CD4-positive, alpha-beta memory T cell (primary cell): ENCODE measurements around the gene GPR87. TPM values are rescaled to one million over a fixed set of nuclear protein-coding genes. Genes with fewer than 3 reads are reported as not detected.

Experiments
- CTCF ChIA-PET: fragments of 350-600 bp; sonication (Branson Sonifier 250); formaldehyde crosslinking; loops from one replicate; lab custom pipeline; 2021; ENCODE audit warnings: inconsistent platforms; ENCODE audit not compliant: partially characterized antibody; lab: Charles Lee
- POLR2A ChIA-PET: fragments of 350-600 bp; sonication (Branson Sonifier 250); formaldehyde crosslinking; loops from one replicate; lab custom pipeline; 2021; ENCODE audit not compliant: partially characterized antibody; lab: Charles Lee
- DNase-seq, 5 donors: peaks; one replicate each; pipeline versions ENCODE4 v3.0.0 to v3.0.0-alpha.2; 2020 to 2022; ENCODE audit warnings: mixed read lengths in 1 of 5
- H3K27ac ChIP-seq: one replicate; pipeline ENCODE4 v1.7.0; 2013; ENCODE audit warnings: low read depth, low read length
- H3K27me3 ChIP-seq: 2 replicates; pipeline ENCODE4 v1.7.0; 2013; ENCODE audit warnings: mild to moderate bottlenecking, low read length, moderate library complexity; ENCODE audit not compliant: insufficient read depth
- H3K36me3 ChIP-seq: 2 replicates; pipeline ENCODE4 v1.7.0; 2013; ENCODE audit warnings: mild to moderate bottlenecking, low read length, moderate library complexity; ENCODE audit not compliant: insufficient read depth
- H3K4me1 ChIP-seq: 2 replicates; pipeline ENCODE4 v1.7.0; 2013; ENCODE audit warnings: mild to moderate bottlenecking, low read length, moderate library complexity; ENCODE audit not compliant: insufficient read depth
- H3K4me3 ChIP-seq, 2 donors: one replicate each; pipeline ENCODE4 v1.7.0; 2013; ENCODE audit warnings: low read length in 2 of 2, mild to moderate bottlenecking in 1 of 2
- H3K9me3 ChIP-seq, 2 donors: one replicate each; pipeline ENCODE4 v1.7.0; 2013; ENCODE audit warnings: low read length in 2 of 2, control low read depth in 1 of 2; ENCODE audit not compliant: control insufficient read depth in 1 of 2
- H3K27ac Mint-ChIP-seq, 7 donors: one replicate each; pipeline ENCODE4 v1.8.0; 2020 to 2021; ENCODE audit warnings: mixed read lengths in 7 of 7, mild to moderate bottlenecking in 6 of 7, inconsistent platforms in 3 of 7, moderate library complexity in 3 of 7
- H3K27me3 Mint-ChIP-seq, 2 donors: one replicate each; pipeline ENCODE4 v1.8.0; 2020 to 2021; ENCODE audit warnings: mixed read lengths in 2 of 2
- H3K36me3 Mint-ChIP-seq, 2 donors: one replicate each; pipeline ENCODE4 v1.8.0; 2020 to 2021; ENCODE audit warnings: mixed read lengths in 2 of 2, inconsistent platforms in 1 of 2, mild to moderate bottlenecking in 1 of 2
- H3K4me1 Mint-ChIP-seq, 4 donors: one replicate each; pipeline ENCODE4 v1.8.0; 2020 to 2021; ENCODE audit warnings: mixed read lengths in 4 of 4, mild to moderate bottlenecking in 1 of 4
- H3K4me3 Mint-ChIP-seq, 8 donors: one replicate each; pipeline ENCODE4 v1.8.0; 2020 to 2021; ENCODE audit warnings: mixed read lengths in 8 of 8, mild to moderate bottlenecking in 7 of 8, moderate library complexity in 6 of 8, inconsistent platforms in 3 of 8
- H3K9me3 Mint-ChIP-seq, 8 donors: one replicate each; pipeline ENCODE4 v1.8.0; 2020 to 2021; ENCODE audit warnings: mixed read lengths in 8 of 8, mild to moderate bottlenecking in 5 of 8, inconsistent platforms in 3 of 8, moderate library complexity in 1 of 8
- intact Hi-C: fragments of 100-400 bp; cut with micrococcal nuclease; formaldehyde crosslinking; loops from one replicate; pipeline ENCODE4 v1.15.1; 2023
- polyA plus RNA-seq, 2 donors: library from polyadenylated mRNA; unstranded; fragments of 300-500 nt; fragmentation: Illumina TruSeq; gene quantifications; one replicate each; pipeline ENCODE4 v1.2.3, GENCODE V29; 2021
- total RNA-seq, 2 experiments: library from RNA; stranded (reverse); gene quantifications; one replicate each; pipeline ENCODE4 v1.2.3, GENCODE V29; 2021

Gene GPR87
- total and polyA plus RNA-seq, 4 experiments from 2014 or later = not detected

GRCh38 chr3:151318313-151318712 lies 1.7 kb upstream of the GPR87 start:
- H3K36me3 Mint-ChIP-seq = no peaks in the 10 kb centered on the region
- H3K27ac Mint-ChIP-seq = no peak overlapping the region
- Histone ChIP-seq H3K27ac (no peak overlapping the region), H3K27me3 (no peaks in the 10 kb centered on the region), H3K9me3 (no peaks in the 10 kb centered on the region), H3K4me1 (no peaks in the 10 kb centered on the region), H3K4me3 (no peak overlapping the region), H3K36me3 (no peaks in the 10 kb centered on the region)
- ChIA-PET POLR2A (no interaction called here), CTCF (interaction anchor here (1.8 kb wide), 1 partner anchor 9 kb away, joined by 5 read pairs; no protein-coding TSS in a partner anchor)
- DNase-seq = no peak
- H3K4me1 Mint-ChIP-seq = peaks cover 0 to 5% (median 0%) of the 10 kb centered on the region in 4 donors
- no peak overlapping the region for H3K4me3 Mint-ChIP-seq
- intact Hi-C loops = no loop called here
- H3K27me3 Mint-ChIP-seq = peaks cover 4% of the 10 kb centered on the region in 2 donors
- no peaks in the 10 kb centered on the region for H3K9me3 Mint-ChIP-seq

GRCh38 chr3:151315846-151316245 lies 774 bp downstream of the GPR87 start:
- H3K27ac Mint-ChIP-seq = no peak overlapping the region

GRCh38 chr3:151315136-151315535 lies 1.5 kb downstream of the GPR87 start:
- peaks cover 0 to 4% of the 10 kb centered on the region in 2 donors for H3K27me3 Mint-ChIP-seq
- Histone ChIP-seq H3K9me3 (no peaks in the 10 kb centered on the region), H3K27me3 (no peaks in the 10 kb centered on the region), H3K36me3 (no peaks in the 10 kb centered on the region), H3K4me1 (no peaks in the 10 kb centered on the region), H3K27ac (no peak overlapping the region), H3K4me3 (no peak overlapping the region)
- intact Hi-C loops = no loop called here
- CTCF ChIA-PET = interaction anchor here (3.5 kb wide), 1 partner anchor 12 kb away, joined by 13 read pairs; no protein-coding TSS in a partner anchor
- H3K9me3 Mint-ChIP-seq = no peaks in the 10 kb centered on the region
- no peak overlapping the region for H3K4me3 Mint-ChIP-seq
- POLR2A ChIA-PET = no interaction called here
- H3K27ac Mint-ChIP-seq = no peak overlapping the region
- H3K4me1 Mint-ChIP-seq = peaks cover 0 to 5% (median 0%) of the 10 kb centered on the region in 4 donors
- no peak for DNase-seq
- H3K36me3 Mint-ChIP-seq = no peaks in the 10 kb centered on the region

More at GRCh38 chr3:151315846-151316245, 774 bp downstream of the GPR87 start:
- Mint-ChIP-seq H3K4me3 (no peak overlapping the region), H3K9me3 (no peaks in the 10 kb centered on the region), H3K36me3 (no peaks in the 10 kb centered on the region), H3K4me1 (peaks cover 0 to 5% (median 0%) of the 10 kb centered on the region in 4 donors), H3K27me3 (peaks cover 0 to 4% of the 10 kb centered on the region in 2 donors)
- Histone ChIP-seq H3K27me3 (no peaks in the 10 kb centered on the region), H3K36me3 (no peaks in the 10 kb centered on the region), H3K4me1 (no peaks in the 10 kb centered on the region), H3K4me3 (no peak overlapping the region), H3K27ac (no peak overlapping the region), H3K9me3 (no peaks in the 10 kb centered on the region)
- DNase-seq = no peak
- ChIA-PET POLR2A (no interaction called here), CTCF (no interaction called here)
- intact Hi-C loops = no loop called here

- Histone ChIP-seq H3K27ac (no peak overlapping the region), H3K27me3 (no peaks in the 10 kb centered on the region), H3K9me3 (no peaks in the 10 kb centered on the region), H3K36me3 (no peaks in the 10 kb centered on the region), H3K4me1 (no peaks in the 10 kb centered on the region), H3K4me3 (no peak overlapping the region)
- no peaks in the 10 kb centered on the region for H3K9me3 Mint-ChIP-seq
- ChIA-PET POLR2A (no interaction called here), CTCF (interaction anchor here (3.5 kb wide), 1 partner anchor 12 kb away, joined by 13 read pairs; no protein-coding TSS in a partner anchor)
- no peaks in the 10 kb centered on the region for H3K36me3 Mint-ChIP-seq
- H3K4me3 Mint-ChIP-seq = no peak overlapping the region
- intact Hi-C loops = no loop called here
- no peak overlapping the region for H3K27ac Mint-ChIP-seq
- no peak for DNase-seq
- H3K27me3 Mint-ChIP-seq = peaks cover 0 to 4% of the 10 kb centered on the region in 2 donors
- H3K4me1 Mint-ChIP-seq = peaks cover 0 to 5% (median 0%) of the 10 kb centered on the region in 4 donors
Measured at GRCh38 chr3:151314593-151314992, 2.0 kb downstream of the GPR87 start.

- Histone ChIP-seq H3K4me3 (no peak overlapping the region), H3K36me3 (no peaks in the 10 kb centered on the region), H3K4me1 (no peaks in the 10 kb centered on the region), H3K27ac (no peak overlapping the region), H3K9me3 (no peaks in the 10 kb centered on the region), H3K27me3 (no peaks in the 10 kb centered on the region)
- Mint-ChIP-seq H3K36me3 (no peaks in the 10 kb centered on the region), H3K27me3 (peaks cover 1 to 4% of the 10 kb centered on the region in 2 donors), H3K27ac (no peak overlapping the region), H3K4me3 (no peak overlapping the region), H3K9me3 (no peaks in the 10 kb centered on the region), H3K4me1 (peaks cover 0 to 5% (median 0%) of the 10 kb centered on the region in 4 donors)
- ChIA-PET CTCF (interaction anchor here (3.5 kb wide), 1 partner anchor 13 kb away, joined by 13 read pairs; no protein-coding TSS in a partner anchor), POLR2A (no interaction called here)
- intact Hi-C loops = no loop called here
- no peak for DNase-seq
Measured at GRCh38 chr3:151314137-151314536, 2.5 kb downstream of the GPR87 start.

GRCh38 chr3:151312972-151313371 lies 3.6 kb downstream of the GPR87 start:
- POLR2A ChIA-PET = no interaction called here

GRCh38 chr3:151309566-151309965 lies 7.1 kb downstream of the GPR87 start:
- CTCF ChIA-PET = no interaction called here

More at GRCh38 chr3:151312972-151313371, 3.6 kb downstream of the GPR87 start:
- no peaks in the 10 kb centered on the region for H3K36me3 Mint-ChIP-seq
- CTCF ChIA-PET = interaction anchor here (3.5 kb wide), 1 partner anchor 14 kb away, joined by 13 read pairs; no protein-coding TSS in a partner anchor
- no peak for DNase-seq
- peaks cover 1 to 4% of the 10 kb centered on the region in 2 donors for H3K27me3 Mint-ChIP-seq
- no peak overlapping the region for H3K4me3 ChIP-seq
- no peaks in the 10 kb centered on the region for H3K9me3 ChIP-seq
- intact Hi-C loops = no loop called here
- H3K4me1 ChIP-seq = no peaks in the 10 kb centered on the region
- H3K4me3 Mint-ChIP-seq = no peak overlapping the region
- H3K27me3 ChIP-seq = no peaks in the 10 kb centered on the region
- no peaks in the 10 kb centered on the region for H3K9me3 Mint-ChIP-seq
- H3K4me1 Mint-ChIP-seq = peaks cover 0 to 5% (median 0%) of the 10 kb centered on the region in 4 donors
- no peaks in the 10 kb centered on the region for H3K36me3 ChIP-seq
- H3K27ac Mint-ChIP-seq = no peak overlapping the region
- H3K27ac ChIP-seq = no peak overlapping the region

More at GRCh38 chr3:151309566-151309965, 7.1 kb downstream of the GPR87 start:
- Histone ChIP-seq H3K27ac (no peak overlapping the region), H3K4me1 (peaks cover 10% of the 10 kb centered on the region), H3K36me3 (no peaks in the 10 kb centered on the region), H3K4me3 (no peak overlapping the region), H3K27me3 (no peaks in the 10 kb centered on the region), H3K9me3 (no peaks in the 10 kb centered on the region)
- DNase-seq = no peak
- POLR2A ChIA-PET = no interaction called here
- Mint-ChIP-seq H3K36me3 (no peaks in the 10 kb centered on the region), H3K4me3 (no peak overlapping the region), H3K27ac (no peak overlapping the region), H3K27me3 (peaks cover 0 to 3% of the 10 kb centered on the region in 2 donors), H3K9me3 (peaks cover 0 to 2% (median 0%) of the 10 kb centered on the region in 8 donors), H3K4me1 (peaks cover 5 to 14% (median 12%) of the 10 kb centered on the region in 4 donors)
- intact Hi-C loops = no loop called here
